ENCODE data around the gene RBPJ.

- TF ChIP-seq CTCF (IDR thresholded peaks at IDR 0.05) (no peak), POLR2A (IDR thresholded peaks at IDR 0.05) (no peak)
These were observed 21.4 kb upstream of the RBPJ start for GRCh38 chr4:26299254-26299882.

Data from esophagus squamous epithelium (tissue), 4 donors.